Transverse colon (tissue), 4 donors: ENCODE data around the gene RING1.

Source experiments
- CTCF ChIP-seq, 5 experiments: fragments of 200-600 bp in 3 of 5; fragments of 450-650 bp in 2 of 5; sonication (generic) in 3 of 5; IDR thresholded peaks; 1 replicate in 2 of 5; 2 replicates in 3 of 5; pipeline ENCODE4 v1.5.1; 2016 to 2017; ENCODE audit warnings: antibody characterized with exemption in 5 of 5, inconsistent platforms in 3 of 5, mild to moderate bottlenecking in 2 of 5, moderate library complexity in 1 of 5
- POLR2A ChIP-seq: fragments of 450-650 bp; IDR thresholded peaks from one replicate; pipeline ENCODE4 v1.6.1; 2016; ENCODE audit warnings: antibody characterized with exemption, mild to moderate bottlenecking, moderate library complexity
- POLR2AphosphoS5 ChIP-seq, 3 donors: sonication (generic); formaldehyde crosslinking; IDR thresholded peaks; one replicate each; pipeline ENCODE4 v1.6.1; 2016; ENCODE audit warnings: antibody characterized with exemption in 3 of 3

DNA sequence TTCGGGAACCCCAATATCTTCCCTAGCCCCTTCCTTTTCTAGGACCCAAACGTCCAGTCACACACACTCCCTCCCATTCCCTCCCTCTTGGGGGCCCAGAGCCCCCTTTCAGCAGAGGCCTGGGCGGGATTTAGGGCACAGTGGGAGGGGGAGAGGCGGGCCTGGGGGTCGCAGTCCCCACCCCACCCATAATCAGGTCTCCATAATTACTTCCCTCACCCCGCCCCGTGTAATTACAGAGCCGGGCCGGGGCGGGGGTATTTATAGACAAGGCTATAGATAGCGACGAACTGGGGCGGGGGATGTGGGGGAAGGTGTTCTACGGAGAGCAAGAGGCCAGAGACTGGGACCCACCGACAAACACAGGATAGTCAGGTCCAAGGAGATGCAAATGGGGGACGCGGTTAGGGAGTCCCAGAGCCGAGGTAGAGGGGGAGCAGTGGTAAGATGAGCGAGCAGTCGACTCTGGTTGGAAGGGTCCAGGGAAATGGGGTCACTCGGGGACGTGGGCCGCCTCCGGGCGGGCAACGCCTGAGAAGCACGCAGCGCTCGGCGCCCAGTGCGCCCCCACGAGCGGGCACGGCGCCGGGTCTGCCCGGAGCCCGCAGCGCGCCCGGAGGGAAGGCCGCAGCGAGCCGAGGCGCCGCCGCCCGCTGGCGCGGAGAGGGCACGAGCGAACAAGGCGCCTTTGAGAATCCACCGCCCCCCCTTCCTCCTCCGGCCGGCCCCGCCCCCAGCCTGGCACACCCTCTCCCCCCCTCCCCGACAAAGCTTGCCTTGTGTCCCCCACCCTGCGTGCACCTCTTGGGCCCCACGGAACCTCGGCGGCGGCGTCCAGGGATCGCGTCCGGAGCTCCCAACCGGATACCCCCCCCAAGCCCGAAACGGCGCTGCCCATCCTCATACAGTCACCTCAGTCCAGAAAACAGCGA lies 15.4 kb upstream of the RING1 start:
- TF ChIP-seq CTCF (IDR thresholded peaks at IDR 0.05) (no peak), POLR2AphosphoS5 (IDR thresholded peaks at IDR 0.05) (no peak), POLR2A (no peak)
